NK-92 treated with Interleukin-12 subunit alpha and Interleukin-12 subunit beta, amount 100 ng/mL, for 24 hours (cell line): ENCODE measurements around the gene MBTPS1.
A peak's percentile ranks its signal among the peaks of the same experiment; 100 is the strongest.

ENCODE experiments used
- DNase-seq: peaks from one replicate; lab custom pipeline; 2025; lab: John Stamatoyannopoulos, UW

MBTPS1 gene

DNA sequence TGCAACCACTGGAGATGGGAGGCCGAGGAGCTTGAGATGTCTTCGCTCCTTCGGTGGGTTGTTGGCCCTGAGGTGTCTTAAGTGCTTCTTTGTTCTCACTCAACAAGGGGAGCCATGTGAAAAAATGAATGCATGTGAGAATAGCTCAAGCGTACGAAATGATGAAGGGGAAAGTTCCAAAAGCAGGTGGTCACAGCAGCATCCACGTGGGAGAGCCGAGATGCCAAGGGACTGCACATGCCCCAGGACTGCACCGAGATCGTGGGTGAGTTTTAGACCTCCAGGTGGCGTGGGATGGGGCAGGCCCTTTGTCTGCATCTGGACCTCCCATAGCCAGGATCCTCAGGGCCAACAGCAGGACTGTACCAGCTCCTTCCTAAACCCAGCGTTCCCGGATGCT lies 82.2 kb downstream of the MBTPS1 start:
- DNase-seq, result no peak

DNA sequence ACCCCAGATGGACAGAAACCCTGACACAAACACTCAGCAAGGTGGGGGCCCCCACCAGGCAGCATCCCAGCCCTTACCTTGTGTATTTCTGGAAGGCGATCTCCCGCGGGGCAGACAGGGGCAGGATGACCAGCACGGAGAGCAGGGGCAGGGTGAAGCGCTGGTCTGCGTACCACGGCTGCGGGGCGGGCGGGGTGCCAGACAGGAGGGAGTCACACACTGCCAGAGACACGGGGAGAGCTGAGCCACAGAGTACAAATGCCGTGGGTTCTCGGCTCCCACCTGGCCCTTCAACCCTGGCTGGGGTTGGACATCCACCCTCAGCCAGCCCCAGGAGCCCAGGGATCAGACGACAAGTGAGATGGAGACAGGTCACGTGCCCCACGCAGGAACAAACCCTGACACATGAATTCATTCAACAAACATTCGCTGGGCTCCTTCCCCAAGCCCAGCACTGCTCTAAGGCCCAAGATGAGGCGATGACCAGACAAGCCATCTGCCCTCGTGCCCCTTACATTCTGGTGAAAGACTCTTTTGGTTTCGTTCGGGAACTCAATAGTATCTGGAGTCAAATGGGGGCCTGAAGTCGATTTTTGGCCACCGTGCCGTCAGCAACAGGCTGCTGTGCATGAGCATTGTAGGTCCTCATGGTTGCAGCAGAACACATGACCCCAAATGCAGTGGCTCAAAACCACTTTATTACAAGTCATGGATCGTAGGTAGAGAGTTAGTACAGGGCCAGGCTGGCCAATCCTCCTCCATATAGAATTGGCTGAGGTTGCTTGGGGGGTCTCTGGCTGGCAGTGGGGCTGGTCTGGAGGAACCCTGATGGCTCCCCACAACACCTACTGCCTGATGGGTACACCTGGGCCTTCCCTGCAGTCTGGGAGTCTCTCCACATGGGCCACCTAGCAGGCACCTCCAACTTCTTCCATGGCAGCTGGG lies 83.2 kb downstream of the MBTPS1 start:
- DNase-seq, result no peak

DNA sequence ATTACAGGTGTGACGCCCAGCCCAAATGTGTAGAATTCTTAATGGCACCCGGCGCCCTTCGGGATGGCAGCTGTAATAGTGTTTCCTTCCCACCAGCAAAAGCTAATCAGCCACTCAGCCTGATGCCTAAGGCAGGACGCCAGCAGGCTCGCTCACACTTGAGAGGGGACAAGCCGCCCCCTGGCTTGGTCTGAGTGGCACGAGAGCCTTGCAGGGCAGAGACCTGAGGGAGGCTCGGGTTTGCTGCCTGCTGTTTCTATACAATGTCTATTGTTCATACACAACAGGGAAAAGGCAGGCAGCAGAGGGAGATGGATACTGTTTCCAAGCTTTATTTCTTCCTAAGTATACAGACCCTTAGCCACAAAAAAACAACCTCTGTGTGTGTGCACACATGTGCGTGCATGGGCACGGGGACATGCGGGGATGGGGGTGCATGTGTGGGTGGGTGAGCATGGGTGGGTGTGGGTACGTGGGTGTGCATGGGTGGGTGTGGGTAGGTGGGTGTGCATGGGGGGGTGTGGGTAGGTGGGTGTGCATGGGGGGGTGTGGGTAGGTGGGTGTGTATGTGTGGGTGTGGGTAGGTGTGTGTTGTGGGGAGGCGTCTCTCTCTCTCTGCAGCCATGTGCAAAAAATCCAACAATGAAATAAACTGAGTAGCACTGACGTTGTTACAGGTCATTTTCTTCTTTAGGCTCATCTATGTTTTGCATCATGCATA lies 84.1 kb downstream of the MBTPS1 start:
- DNase-seq, result no peak

DNA sequence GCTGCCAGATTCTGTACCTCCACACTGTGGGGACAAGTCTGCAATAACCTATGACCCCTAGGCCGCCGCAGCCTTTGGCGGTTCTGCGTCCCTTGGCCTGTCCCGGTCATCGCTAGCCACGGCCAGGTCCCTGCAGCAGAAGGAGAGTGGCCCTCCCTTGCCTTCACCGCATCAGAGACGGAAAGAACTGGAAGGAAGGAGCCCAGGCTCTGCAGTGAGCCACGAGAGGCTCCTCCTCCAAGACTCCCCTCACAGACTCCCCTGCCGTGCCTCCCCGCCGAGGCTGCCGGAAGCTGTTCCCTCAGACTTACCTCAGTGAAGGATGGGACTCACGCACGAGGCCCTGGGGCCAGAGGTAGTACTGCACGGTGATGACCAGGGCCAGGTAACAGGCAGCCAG lies 85.2 kb downstream of the MBTPS1 start:
- DNase-seq, result no peak

DNA sequence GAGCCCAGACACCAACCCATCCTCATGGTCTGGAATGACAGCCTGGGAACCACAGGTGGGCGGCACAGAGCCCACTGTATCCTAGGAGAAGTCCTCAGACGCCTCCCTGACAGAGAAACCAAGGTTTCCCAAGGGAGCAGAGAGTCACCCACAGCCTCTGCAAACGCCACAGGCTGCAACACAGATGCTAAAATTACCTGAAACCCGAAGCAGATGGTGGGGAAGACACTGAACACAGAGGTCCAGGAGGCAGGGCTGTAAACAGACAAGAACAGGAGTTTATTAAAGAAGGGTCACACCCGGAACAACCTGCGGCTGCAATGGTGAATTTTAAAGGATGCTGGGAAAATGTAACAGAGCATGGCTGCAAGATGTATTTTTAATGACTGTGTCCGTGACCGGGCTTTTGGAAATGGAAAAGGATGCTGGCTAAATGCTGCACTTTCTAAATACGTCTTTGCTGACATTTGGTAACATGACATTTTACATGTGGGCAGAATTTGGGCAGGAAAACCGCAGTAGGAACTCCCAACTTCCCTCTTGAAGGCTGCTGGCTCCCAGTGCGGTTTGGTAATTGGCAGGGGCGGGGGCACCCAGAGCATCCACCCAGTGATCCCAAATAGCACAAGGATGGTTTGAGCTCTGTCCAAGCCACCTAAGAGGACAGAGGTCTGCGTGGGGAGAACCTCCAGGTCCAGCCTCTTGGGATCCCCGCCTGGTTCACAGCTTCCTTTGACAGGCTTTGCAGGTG lies 87.3 kb downstream of the MBTPS1 start:
- DNase-seq, result no peak

DNA sequence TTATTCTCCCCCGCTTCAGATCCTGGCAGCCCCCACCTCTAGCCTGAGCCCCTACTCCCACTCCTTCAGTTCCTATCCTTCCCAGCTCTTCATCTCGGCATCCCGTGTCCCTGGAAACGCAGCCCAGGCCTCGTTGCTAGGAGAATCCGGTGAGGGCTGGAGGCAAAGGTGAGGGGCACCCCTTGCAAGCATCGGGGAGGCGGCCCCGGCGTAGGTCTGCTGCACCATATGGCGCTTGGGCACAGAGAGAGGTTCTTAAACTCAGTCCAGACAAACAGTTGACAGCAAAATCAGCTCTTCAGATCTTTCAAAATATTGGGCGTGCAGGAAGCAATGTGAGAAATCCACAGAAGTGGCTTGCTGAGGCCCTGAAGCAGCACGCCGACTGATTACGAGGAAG lies 89.1 kb downstream of the MBTPS1 start:
- DNase-seq, result no peak

DNA sequence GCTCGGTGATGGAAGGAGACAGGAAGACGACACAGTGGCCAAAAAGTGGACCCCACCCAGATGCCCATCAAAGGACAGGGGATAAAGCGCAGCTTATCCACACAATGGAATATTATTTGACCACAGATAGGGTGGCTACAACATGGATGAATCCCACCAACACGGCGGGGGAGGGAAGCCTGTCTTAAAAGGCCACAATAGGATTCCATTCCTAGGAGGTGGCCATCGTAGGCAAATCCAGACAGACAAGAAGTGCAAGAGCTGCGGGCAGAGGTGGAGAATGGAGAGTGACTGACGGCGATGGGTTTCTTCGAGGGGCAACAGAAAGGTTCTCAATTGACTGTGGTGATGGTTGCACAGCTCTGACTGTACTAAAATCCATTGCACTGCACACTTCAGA lies 90.1 kb downstream of the MBTPS1 start:
- no peak for DNase-seq

DNA sequence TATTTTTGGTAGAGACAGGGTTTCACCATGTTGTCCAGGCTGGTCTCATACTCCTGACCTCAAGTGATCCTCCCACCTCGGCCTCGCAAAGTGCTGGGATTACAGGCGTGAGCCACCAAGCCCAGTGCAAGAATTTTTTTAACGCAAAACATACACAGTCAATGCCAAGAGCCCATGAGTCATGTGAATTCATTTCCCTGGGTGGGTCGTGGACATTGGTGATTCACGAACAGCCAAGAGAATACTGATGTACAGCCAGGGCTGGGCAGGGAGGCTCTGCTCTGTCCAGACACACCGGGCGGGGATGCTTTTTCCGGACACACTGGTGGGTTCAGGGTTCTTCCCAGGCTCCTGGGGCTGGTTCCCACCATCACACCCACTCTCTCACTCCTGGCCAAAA lies 91.9 kb downstream of the MBTPS1 start:
- no peak for DNase-seq

DNA sequence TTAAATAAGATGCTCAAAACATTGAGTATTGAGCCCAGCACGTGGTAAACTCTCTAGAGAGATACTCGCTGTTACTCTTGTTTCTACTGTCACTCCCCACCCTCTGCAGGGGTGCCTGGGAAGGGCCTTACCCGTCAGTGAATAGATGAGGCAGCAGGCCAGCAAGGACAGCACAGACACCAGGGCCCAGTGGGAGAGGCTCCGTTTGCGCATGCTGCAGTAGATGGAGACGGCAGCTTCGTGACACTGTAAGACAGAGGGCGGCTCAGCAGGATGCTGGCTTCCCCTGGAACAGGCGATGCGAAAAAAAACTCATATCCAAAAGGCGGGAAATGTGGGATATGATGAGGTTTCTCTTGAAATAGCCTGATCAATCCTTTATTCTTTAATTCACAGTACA lies 94.1 kb downstream of the MBTPS1 start:
- DNase-seq, result no peak

DNA sequence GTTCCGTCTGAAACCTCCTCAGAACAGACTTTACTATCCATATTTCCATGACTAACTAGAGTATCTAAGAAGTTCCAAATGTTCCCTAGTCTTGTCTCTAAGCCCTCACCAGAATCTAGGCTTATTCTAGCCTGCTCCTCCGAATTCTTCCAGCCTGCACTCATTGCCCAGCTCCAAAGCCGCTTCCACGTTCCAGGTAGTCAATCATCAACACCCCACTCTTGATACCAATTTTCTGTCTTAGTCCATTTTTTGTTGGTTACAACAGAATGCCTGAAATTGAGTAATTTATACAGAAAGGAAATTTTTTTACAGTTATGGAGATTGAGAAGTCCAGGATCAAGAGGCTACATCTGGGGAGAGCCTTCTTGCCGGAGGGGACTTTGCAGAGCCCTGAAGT lies 95.3 kb downstream of the MBTPS1 start:
- no peak for DNase-seq

DNA sequence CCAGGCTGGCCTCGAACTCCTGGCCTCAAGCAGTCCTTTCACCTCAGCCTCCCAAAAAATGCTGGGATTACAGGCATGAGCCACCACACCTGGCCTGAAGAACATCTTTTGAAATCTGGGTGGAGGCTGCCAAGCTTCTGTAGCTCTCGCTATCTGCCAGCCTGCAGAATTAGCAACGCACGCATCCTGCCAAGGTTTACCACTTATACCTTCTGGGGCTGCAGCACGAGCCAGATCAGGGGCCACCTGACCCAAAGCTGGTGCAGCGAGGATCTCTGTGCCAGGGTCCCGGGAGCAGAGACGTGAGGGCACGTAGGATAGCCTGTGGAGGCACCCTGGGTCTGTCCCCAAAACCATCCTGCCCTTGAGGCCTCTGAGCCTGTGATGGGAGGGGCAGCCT lies 96.4 kb downstream of the MBTPS1 start:
- no peak for DNase-seq

DNA sequence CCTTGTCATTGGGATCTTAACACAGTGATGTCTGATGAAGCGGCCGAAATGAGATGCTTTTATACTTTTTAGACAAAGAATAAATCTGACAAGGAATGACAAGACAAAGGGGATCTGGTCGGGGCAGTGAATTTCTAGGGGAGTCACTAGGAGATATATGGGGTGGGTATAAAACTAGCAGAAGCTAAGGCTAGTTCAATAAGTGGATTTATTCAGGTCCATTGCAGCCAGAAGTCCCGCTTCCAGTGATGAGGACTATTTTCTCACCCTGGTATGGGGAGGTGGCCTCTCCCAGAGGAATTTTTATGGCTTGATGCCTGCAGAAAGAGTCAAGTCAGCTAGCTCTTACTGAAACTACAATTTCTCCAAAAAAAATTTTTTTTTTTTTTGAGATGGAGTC lies 98.0 kb downstream of the MBTPS1 start:
- DNase-seq, result no peak

DNA sequence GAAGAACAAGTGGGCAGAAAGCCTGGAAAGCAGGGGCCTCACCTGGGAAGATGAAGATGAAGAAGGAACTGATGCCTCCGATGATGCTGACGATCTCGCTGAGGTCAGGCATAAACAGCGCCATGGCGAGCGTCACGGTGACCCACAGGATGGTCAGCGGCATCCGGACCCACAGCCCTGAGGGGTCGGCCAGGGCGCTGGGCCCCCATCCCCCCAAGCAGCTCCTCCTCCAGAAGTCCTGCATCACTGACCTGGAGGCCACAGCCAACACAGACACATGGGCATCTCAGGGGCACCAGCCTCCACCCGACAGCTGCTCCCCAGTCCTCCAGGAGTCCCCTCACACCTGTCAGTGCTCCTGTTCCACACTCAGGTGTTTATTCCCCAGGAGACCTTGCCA lies 100.3 kb downstream of the MBTPS1 start:
- DNase-seq, result no peak

DNA sequence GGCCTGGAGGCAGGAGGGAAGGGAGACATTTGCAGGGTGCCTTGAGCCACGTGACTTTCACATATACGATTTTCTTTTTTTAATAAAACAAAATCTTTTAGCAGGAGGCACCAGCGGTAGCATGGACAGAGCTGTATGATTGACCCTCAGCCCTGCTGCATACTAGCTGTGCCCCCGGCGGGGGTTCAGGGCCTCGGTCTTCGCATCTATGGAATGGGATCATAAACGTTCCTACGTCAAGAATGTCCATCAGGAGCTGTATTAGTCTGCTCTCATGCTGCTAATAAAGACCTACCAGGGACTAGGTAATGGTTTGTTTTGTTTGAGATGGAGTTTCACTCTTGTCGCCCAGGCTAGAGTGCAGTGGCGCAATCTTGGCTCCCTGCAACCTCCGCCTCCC lies 101.3 kb downstream of the MBTPS1 start:
- no peak for DNase-seq

DNA sequence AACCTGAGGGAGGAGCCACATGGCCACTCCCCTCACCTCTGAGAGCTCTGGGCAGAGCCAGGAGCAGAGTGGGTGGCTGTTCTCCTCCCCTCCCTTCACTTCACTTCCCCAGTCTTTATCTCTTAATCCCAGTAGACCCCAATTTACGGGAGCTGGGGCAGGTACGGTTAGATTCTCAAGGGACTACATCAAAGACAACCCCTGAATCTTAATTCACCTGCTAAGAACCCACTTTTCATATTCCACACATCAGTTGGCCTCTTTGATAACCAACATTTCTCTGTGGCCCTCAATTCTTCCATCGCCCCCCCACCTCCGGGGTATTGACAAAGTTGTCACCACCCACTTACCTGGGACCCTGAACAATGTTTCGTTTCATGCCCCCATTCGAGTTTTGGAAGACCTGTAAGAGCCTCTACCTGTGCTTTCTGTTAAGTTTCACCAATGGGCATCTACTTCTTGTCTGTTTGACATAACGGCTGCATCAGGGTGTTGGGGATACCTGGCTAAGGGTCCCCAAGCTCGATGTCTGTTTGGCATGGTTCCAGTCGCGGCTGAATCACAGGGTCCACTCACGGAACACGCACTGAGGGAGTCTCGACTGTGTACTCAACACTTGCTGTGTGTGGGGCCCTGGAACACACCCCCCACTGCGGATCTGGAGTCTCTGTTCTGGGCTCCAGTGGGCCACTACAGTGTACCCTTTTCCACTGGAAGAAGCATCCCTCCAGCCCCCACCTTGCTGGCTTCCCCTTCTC lies 102.0 kb downstream of the MBTPS1 start:
- no peak for DNase-seq

DNA sequence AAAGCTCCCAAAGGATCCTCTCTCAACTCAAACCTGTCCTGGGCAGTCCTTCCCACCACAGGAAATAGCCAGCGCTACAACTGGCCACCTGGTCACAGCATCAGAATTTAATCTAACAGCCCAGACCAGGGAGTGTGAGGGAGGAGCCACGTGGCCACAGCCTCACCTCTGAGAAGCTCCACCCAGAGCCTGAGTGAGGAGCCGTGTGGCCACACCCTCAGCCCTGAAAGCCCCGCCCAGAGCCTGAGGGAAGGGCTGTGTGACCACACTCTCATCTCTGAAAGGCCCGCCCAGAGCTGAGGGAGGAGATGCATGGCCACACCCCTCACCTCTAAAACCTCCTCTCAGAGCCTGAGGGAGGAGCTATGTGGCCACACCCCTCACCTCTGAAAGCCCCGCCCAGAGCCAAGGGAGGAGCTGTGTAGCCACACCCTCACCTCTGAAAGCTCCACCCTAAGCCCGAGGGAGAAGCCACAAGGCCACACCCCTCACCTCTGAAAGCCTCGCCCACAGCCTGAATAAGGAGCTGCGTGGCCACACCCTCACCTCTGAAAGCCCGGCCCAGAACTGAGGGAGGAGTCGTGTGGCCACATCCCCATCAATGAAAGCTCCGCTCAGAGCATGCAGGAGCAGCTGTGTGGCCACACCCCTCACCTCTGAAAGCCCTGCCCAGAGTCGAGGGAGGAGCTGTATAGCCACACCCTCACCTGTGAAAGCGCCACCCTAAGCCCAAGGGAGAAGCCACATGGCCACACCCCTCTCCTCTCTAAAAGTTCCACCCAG lies 102.8 kb downstream of the MBTPS1 start:
- peak; percentile 21 for DNase-seq

DNA sequence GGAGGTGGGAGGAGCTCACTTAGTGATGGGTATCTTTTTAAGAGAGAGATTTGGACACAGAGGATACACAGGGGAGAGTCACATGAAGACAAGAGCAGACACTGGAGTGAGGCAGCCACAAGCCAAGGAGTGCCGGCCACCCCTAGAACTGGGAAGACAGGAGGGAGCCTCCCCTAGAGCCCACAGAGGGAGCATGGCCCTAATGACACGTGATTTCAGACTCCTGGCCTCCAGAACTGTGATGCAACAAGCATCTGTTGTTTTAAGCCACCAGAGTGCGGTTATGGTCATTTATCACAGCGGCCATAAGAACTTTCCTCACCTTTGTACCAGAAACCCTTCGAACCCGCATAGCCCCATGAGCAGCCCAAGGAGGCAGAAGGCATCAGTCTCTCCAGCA lies 107.5 kb downstream of the MBTPS1 start:
- DNase-seq, result no peak

DNA sequence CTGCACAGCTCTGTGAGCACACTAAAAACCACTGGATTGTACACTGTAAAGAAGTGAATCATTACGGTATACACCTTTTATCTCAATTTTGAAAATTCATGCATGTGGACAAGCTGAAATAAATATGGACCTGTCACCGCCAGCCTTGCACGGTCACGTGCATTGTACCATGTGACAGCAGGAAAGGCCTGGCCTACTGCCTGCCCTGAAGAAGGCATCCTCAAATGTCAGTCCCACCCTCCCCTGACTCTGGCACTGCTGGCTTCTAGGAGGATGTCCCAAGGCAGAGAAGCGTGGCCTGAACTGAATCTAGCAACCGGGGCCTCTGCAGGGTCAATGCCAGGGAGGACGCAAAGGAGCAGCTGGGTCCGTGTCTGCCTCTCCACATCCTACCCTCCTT lies 108.8 kb downstream of the MBTPS1 start:
- DNase-seq, result no peak

DNA sequence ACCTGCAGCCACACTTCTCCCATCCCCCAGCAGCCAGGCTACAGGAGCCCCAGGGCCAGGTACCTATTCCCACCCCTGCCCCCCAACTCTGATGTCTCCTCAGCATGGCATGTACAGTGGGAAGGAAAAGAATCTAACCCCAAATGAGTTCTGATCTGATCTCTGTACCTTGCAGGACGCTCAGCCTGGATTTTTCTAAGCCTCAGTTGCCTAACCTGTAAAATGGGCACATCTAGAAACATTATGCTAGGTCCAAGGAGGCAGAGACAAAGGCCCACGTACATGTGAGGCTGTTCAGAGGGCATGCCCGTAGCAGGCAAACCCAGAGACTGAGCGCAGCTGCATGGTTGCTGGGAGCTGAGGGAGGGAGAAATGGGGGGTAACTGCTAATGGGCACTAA lies 109.2 kb downstream of the MBTPS1 start:
- no peak for DNase-seq

DNA sequence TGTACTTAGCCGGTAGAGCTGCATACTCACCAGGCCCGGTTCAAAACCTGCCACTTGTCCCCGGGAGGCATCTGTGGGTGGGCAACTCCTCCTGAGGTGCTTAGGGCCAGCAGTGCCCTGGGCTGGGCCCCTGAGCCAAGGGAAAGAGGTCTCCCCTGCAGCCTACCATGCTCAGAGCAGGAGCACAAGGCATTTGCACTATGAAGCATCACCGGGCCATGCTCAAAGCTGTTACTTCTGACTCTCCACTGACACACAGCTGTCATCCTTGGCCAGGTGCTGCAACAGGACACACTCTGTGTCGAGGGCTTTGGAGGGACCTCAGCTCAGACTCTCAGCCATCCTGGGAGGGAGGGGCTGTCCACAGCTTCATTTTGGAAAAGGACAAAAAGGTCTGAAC lies 111.4 kb downstream of the MBTPS1 start:
- DNase-seq, result no peak

DNA sequence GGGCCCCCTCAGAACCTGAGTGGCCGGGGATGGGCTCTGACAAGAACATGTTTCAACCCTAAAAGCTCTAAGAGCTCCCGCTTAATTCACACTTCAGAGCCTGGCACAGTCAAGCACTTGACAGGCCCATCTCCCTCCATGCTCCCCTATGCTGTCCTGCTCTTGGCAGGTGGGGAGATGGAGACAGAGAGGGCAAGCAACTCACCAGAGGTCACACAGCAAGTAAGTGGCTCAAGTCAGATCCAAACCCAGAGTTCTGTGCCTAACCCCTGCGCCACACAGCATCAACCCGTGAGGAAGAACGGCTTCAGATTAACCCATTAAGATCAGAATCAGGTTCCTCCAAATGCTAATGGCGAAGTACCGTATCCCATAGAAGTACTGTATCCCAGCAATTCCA lies 112.3 kb downstream of the MBTPS1 start:
- no peak for DNase-seq
